ENCODE data around the gene MYCN.
"Not testable (repeated sequence)": the region's sequence is repeated elsewhere in the genome, so short reads cannot be mapped to it uniquely, and the experiment has no call there.

The MYCN gene

GRCh38 chr2:15957881-15958713, 17.7 kb downstream of the MYCN start:
- DNase-seq (ENCODE audit: low read depth in 2 of 2) = no peak

- DNase-seq (ENCODE audit: low read depth in 2 of 2) = no peak
These were observed 19.2 kb downstream of the MYCN start for GRCh38 chr2:15959331-15960153.

GRCh38 chr2:15960154-15960520, 19.8 kb downstream of the MYCN start:
- DNase-seq (ENCODE audit: low read depth in 2 of 2) = not testable (repeated sequence)

GRCh38 chr2:15963109-15963976, 23.0 kb downstream of the MYCN start:
- DNase-seq (ENCODE audit: low read depth in 2 of 2) = not testable (repeated sequence)

- DNase-seq (ENCODE audit: low read depth in 2 of 2) = no peak
These were observed 23.8 kb downstream of the MYCN start for GRCh38 chr2:15963977-15964670.

DNA sequence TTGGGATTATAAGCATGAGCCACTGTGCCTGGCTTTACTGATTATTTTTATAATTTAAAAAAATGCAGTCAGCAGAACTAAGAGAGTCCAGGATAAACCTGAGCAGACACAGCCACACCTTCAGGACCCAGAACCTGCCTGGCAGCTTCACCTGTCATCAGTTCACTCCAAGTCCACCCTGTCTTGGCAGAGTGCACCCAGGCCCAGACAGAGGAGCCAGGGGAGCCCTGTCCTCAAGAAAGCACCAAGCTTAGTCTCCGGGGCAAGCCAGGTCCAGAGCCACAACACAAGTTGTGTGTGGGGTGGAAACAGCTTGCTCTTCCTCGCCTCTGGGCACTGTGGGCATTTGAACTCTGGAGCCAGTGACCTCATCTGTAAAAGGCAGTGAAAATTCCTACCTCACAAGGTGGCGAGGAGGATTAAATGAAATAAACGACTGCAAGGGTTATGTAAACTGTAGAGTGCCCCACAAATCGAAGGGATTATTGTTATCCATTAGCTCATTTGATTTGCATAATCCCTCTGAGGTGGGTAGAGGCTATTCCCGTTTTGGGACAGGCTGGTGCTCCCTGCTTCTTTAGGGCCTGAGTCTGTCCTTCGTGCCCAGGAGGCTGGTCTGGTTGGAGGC, 24.7 kb downstream of the MYCN start:
- no peak for DNase-seq (ENCODE audit: low read depth in 2 of 2)

- peak; percentile 32 to 34 for DNase-seq (ENCODE audit: low read depth in 2 of 2)
These were observed 25.2 kb downstream of the MYCN start for GRCh38 chr2:15965564-15966019.

GRCh38 chr2:15967415-15968279, 27.3 kb downstream of the MYCN start:
- no peak for DNase-seq (ENCODE audit: low read depth in 2 of 2)

DNA sequence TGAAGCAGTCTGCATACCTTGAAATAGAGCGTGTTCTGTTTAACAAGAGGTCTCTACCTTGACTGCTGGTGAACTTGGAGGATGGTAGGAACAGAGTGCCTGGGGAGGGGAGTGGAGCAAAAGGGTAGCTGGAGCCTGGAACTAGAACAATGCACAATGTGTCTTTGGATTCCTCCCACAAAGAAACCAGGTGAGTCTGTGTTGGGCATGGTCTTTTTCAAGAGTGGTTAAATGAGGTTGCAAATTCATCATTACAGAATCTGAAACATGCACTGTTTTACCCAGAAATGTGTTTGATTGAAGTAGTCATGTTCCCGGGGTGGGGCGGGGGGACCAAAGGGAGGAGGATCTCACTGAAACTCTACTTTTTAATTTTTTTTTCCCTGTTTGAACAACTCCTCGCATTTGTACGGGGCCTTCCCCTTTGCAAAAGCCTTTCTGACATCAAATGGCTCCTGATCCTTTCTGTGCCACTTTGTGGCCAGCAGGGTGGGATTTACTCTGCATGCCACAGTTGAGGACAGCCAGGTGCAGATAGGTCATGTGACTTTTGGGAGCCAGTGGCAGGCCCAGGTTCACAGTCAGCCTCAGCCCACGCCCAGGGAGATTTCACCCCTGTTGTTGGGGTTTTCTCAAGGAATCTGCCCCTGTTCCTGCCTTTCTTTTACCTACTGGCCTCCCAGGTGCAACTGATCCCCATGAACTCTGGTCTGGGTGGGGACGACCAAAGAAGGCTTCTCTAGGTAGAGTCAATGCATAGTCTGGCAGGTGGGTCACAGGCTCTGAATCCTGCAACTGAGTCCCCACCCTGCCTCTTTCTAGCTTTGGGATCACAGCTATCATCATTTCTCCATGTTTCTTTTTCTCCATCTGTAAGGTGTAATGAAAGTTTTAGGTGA, 28.2 kb downstream of the MYCN start:
- peak in 1 of 2 donors; percentile 28 for DNase-seq (ENCODE audit: low read depth in 2 of 2)

GRCh38 chr2:15969214-15969613, 28.9 kb downstream of the MYCN start:
- no peak for DNase-seq (ENCODE audit: low read depth in 2 of 2)

GRCh38 chr2:15970701-15971100, 30.4 kb downstream of the MYCN start:
- no peak for DNase-seq (ENCODE audit: low read depth in 2 of 2)

- DNase-seq (ENCODE audit: low read depth in 2 of 2) = no peak
These were observed 31.0 kb downstream of the MYCN start for GRCh38 chr2:15971351-15971750.

- no peak for DNase-seq (ENCODE audit: low read depth in 2 of 2)
These were observed 31.6 kb downstream of the MYCN start for GRCh38 chr2:15971831-15972522.

DNA sequence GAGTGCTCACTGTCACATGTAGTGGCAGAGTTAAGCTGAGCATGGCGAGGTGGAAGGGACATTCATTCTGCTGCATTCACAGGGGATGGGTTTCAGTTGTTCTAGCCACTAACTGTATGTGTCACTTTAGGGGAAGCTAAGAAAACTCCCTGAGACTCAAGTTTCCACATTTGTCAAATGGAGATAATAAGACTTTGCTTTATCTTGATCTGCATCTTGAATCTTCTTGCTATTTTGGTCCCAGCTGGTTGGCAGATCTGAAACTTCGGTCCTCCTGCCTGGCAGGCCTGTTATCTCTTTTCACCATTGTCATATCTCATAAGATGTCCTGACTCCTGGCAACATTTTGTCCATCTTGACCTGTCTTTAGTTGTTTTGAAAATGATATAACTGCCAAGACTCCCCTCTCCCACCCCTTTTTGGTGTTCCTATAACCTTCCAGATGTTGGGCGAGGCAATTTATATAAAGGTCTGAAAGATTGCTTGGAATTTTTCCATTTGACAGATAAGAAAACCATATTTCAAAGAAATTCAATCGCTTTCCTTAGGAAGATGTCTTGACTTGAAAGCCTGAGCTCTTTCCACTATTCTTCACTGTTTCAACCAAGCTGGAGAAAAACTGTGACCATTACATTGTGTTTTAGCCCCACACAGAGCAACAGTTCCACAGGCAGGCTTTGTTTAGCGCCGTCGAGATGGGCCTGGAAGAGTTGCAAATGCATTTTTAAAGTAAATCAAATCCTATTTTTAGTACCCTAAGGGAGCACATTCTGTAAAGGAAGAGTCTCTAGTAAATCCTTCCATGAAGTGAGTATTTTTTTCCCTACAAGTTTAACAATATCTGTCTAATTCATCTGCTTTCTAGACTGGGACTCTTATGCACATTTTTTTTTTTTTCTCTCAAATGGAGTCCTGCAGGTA, 33.4 kb downstream of the MYCN start:
- no peak for DNase-seq (ENCODE audit: low read depth in 2 of 2)

GRCh38 chr2:15974565-15975260, 34.4 kb downstream of the MYCN start:
- no peak for DNase-seq (ENCODE audit: low read depth in 2 of 2)

DNA sequence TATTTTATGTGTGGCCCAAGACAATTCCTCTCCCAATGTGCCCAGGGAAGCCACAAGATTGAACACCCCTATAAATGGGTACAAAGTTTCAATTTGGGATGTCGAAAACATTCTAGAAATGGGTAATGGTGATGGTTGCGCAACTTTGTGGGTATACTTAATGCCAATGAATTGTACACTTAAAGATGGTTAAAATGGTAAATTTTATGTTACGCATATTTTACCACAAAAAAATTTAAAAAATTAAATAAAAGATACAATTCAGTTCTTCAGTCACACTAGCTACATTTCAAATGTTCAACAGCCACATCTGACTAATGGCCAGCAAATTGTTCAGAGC, 34.9 kb downstream of the MYCN start:
- DNase-seq (ENCODE audit: low read depth in 2 of 2) = no peak

- DNase-seq (ENCODE audit: low read depth in 2 of 2) = no peak
These were observed 35.3 kb downstream of the MYCN start for GRCh38 chr2:15975676-15976075.
